Measurements from ENCODE around the gene ZNF524.
"Not testable (repeated sequence)": the region's sequence is repeated elsewhere in the genome, so short reads cannot be mapped to it uniquely, and the experiment has no call there.

ZNF524 gene

DNA sequence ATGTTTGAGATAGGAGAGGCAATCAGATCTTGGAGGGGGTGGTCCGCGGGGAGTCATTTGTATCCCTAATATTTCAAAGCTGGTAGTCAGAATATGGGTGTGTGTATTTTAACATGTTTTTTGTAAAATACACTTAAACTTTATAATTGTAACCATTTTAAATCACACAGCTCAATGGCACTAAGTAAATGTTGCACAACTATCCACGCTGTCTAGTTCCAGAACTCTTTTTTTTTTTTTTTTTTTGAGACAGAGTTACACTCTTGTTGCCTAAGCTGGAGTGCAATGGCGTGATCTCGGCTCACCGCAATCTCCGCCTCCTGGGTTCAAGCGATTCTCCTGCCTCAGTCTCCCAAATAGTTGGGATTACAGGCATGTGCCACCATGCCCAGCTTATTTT lies 16.2 kb upstream of the ZNF524 start:
- not testable (repeated sequence) for H3K27ac ChIP-seq (ENCODE audit: low read length); H3K4me3 ChIP-seq (ENCODE audit: low read length); H3K36me3 ChIP-seq (replicated peaks; ENCODE audit: low read depth, low read length); H4K20me1 ChIP-seq (ENCODE audit: insufficient read depth, low read length); H3K9me3 ChIP-seq (ENCODE audit: insufficient read depth, low read length); H3K9ac ChIP-seq (ENCODE audit: low read length); H3K27me3 ChIP-seq (ENCODE audit: low read depth, low read length); H3K4me2 ChIP-seq (ENCODE audit: low read length); H2AFZ ChIP-seq (ENCODE audit: low read depth, low read length)
- Histone ChIP-seq H3K4me1 (ENCODE audit: low read length) (peaks cover 17% of the 10 kb centered on the region), H3K79me2 (ENCODE audit: low read length) (peaks cover 26% of the 10 kb centered on the region)

DNA sequence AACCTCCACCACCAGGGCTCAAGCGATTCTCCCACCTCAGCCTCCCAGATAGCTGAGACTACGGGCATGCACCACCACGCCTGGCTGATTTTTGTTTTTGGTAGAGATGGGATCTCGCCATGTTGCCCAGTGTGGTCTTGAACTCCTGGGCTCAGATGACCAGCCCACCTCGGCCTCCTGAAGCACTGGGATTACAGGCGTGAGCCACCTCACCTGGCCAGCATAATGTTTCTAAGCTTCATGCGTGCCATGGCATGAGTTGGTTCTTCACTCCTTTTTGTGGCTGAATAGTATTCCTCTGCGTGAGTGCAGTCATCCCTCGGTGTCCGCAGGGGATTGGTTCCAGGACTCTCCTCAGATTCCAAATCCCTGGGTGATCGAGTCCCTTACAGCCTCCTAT lies 15.2 kb upstream of the ZNF524 start:
- no peaks in the 10 kb centered on the region for H3K36me3 ChIP-seq (replicated peaks; ENCODE audit: low read depth, low read length)
- TF ChIP-seq EZH2phosphoT487 (IDR thresholded peaks at IDR 0.05; ENCODE audit: low read depth), result no peak
- TF ChIP-seq, protein P1, sequence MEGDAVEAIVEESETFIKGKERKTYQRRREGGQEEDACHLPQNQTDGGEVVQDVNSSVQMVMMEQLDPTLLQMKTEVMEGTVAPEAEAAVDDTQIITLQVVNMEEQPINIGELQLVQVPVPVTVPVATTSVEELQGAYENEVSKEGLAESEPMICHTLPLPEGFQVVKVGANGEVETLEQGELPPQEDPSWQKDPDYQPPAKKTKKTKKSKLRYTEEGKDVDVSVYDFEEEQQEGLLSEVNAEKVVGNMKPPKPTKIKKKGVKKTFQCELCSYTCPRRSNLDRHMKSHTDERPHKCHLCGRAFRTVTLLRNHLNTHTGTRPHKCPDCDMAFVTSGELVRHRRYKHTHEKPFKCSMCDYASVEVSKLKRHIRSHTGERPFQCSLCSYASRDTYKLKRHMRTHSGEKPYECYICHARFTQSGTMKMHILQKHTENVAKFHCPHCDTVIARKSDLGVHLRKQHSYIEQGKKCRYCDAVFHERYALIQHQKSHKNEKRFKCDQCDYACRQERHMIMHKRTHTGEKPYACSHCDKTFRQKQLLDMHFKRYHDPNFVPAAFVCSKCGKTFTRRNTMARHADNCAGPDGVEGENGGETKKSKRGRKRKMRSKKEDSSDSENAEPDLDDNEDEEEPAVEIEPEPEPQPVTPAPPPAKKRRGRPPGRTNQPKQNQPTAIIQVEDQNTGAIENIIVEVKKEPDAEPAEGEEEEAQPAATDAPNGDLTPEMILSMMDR (IDR thresholded peaks at IDR 0.05; ENCODE audit: low read depth, low read length), result no peak
- H3K27me3 ChIP-seq (ENCODE audit: low read depth, low read length), result no peaks in the 10 kb centered on the region
- no peak overlapping the region for H3K4me3 ChIP-seq (ENCODE audit: low read length)
- peaks cover 16% of the 10 kb centered on the region for H3K79me2 ChIP-seq (ENCODE audit: low read length)
- H3K4me2 ChIP-seq (ENCODE audit: low read length), result no peak overlapping the region
- no peak overlapping the region for H2AFZ ChIP-seq (ENCODE audit: low read depth, low read length)
- H4K20me1 ChIP-seq (ENCODE audit: insufficient read depth, low read length), result no peaks in the 10 kb centered on the region
- peaks cover 12% of the 10 kb centered on the region for H3K4me1 ChIP-seq (ENCODE audit: low read length)
- no peak overlapping the region for H3K9ac ChIP-seq (ENCODE audit: low read length)
- no peaks in the 10 kb centered on the region for H3K9me3 ChIP-seq (ENCODE audit: insufficient read depth, low read length)
- no peak overlapping the region for H3K27ac ChIP-seq (ENCODE audit: low read length)

DNA sequence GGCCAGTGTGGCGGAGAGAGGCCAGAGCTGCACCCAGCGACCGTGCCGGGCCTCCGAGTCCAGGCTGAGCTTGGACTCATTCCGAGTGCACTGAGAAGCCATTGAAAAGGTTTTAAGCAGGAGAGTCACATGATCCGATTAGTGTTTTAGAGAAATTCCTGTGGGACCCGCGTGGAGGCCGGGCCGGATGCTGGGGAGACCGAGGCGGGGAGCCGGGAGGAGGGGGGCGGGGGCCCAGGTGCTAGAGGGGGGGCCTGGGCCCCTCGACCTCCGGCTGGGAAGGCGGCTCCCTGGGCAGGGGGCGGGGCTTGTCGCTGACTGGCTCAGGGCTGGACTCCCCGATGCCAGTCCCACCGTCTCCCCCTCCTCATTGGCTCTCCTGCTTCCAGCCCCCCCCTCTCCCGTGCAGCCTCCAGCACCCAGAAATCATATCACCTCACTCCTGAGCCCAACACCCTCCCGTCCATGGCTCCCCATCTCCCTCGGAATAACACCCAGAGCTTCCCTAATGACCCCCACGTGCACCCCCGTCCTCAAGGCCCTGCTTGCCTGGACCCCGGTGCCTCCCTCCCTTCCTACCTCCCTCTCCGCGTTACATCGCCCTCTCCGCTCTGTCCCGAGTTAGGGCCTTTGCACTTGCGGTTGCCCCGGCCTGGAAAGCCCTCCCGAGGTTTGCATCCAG lies 14.3 kb upstream of the ZNF524 start:
- Histone ChIP-seq H3K36me3 (replicated peaks; ENCODE audit: low read depth, low read length) (no peaks in the 10 kb centered on the region), H3K79me2 (ENCODE audit: low read length) (peaks cover 7% of the 10 kb centered on the region), H3K9ac (ENCODE audit: low read length) (no peak overlapping the region), H3K4me1 (ENCODE audit: low read length) (peaks cover 11% of the 10 kb centered on the region), H3K9me3 (ENCODE audit: insufficient read depth, low read length) (no peaks in the 10 kb centered on the region), H3K27ac (ENCODE audit: low read length) (no peak overlapping the region), H3K4me3 (ENCODE audit: low read length) (no peak overlapping the region), H3K4me2 (ENCODE audit: low read length) (no peak overlapping the region), H2AFZ (ENCODE audit: low read depth, low read length) (no peak overlapping the region), H3K27me3 (ENCODE audit: low read depth, low read length) (no peaks in the 10 kb centered on the region), H4K20me1 (ENCODE audit: insufficient read depth, low read length) (no peaks in the 10 kb centered on the region)
- no peak for TF ChIP-seq EZH2phosphoT487 (IDR thresholded peaks at IDR 0.05; ENCODE audit: low read depth)
- TF ChIP-seq, protein P1 (IDR thresholded peaks at IDR 0.05; ENCODE audit: low read depth, low read length), result no peak

DNA sequence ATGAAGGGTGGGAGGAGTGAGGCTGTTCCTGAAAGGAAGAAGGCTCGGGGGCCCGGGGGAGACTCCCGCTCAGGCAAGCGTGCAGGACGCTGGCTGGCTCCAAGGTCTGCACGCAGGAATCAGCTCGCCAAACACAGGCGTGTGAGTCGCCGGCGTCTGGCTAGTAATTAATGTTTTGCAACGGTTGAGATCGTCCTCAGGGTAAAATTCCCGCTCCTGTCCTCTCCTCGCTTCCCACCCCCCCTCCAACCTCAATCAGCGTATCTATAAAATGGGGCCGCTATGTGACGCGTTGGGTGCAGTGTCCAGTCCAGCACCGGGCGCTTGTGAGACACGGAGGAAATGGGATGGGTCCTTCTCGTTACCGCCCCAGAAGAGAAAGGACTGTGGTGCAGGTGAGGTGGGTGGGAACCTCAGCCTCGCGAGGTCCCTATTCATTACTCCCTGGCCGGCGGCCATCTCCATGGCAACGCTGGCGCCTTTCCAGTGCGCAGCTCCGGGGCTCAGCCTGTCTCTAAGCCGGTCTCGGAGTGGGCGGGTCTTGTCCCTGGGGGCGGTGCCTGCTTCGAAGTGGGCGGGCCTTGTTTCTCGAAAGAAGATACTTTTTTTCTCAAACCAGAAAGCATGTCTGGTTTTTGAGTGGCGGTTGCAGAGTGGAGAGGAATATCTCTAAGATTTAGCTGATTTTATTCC lies 13.0 kb upstream of the ZNF524 start:
- Histone ChIP-seq H3K27ac (ENCODE audit: low read length) (no peak overlapping the region), H3K4me2 (ENCODE audit: low read length) (peak overlapping the region; percentile 39), H3K9ac (ENCODE audit: low read length) (no peak overlapping the region), H4K20me1 (ENCODE audit: insufficient read depth, low read length) (no peaks in the 10 kb centered on the region), H2AFZ (ENCODE audit: low read depth, low read length) (0 out of 2 replicates have a peak overlapping the region, but pooled peaks have one; percentile 17), H3K36me3 (replicated peaks; ENCODE audit: low read depth, low read length) (peaks cover 7% of the 10 kb centered on the region), H3K4me1 (ENCODE audit: low read length) (peaks cover 5% of the 10 kb centered on the region; the same call in 1 of the 2 replicates), H3K4me3 (ENCODE audit: low read length) (peak overlapping the region; percentile 32), H3K9me3 (ENCODE audit: insufficient read depth, low read length) (no peaks in the 10 kb centered on the region), H3K79me2 (ENCODE audit: low read length) (no peaks in the 10 kb centered on the region), H3K27me3 (ENCODE audit: low read depth, low read length) (no peaks in the 10 kb centered on the region)
- TF ChIP-seq, protein P1 (IDR thresholded peaks at IDR 0.05; ENCODE audit: low read depth, low read length), result no peak
- no peak for TF ChIP-seq EZH2phosphoT487 (IDR thresholded peaks at IDR 0.05; ENCODE audit: low read depth)

Measured in OCI-LY3 (cell line).